Suprapubic skin (tissue), 4 donors: ENCODE data around the gene MKNK2. TPM values are rescaled to one million over a fixed set of nuclear protein-coding genes. Genes with fewer than 3 reads are reported as not detected.

Experiments used
- DNase-seq, 2 donors: peaks; one replicate each; pipeline ENCODE4 v3.0.0-alpha.2; 2019; ENCODE audit warnings: low spot score in 2 of 2
- H3K27ac ChIP-seq: fragments of 200-600 bp; sonication (generic); one replicate; pipeline ENCODE4 v1.5.1; 2019
- H3K27me3 ChIP-seq: fragments of 200-600 bp; sonication (generic); one replicate; pipeline ENCODE4 v1.5.1; 2019
- H3K36me3 ChIP-seq: fragments of 200-600 bp; sonication (generic); one replicate; pipeline ENCODE4 v1.5.1; 2019
- H3K4me1 ChIP-seq: fragments of 200-600 bp; sonication (generic); one replicate; pipeline ENCODE4 v1.5.1; 2019
- H3K4me3 ChIP-seq: fragments of 200-600 bp; sonication (generic); one replicate; pipeline ENCODE4 v1.5.1; 2019; ENCODE audit warnings: mild to moderate bottlenecking
- H3K9me3 ChIP-seq: fragments of 200-600 bp; sonication (generic); one replicate; pipeline ENCODE4 v1.5.1; 2019
- EP300 ChIP-seq: sonication (generic); formaldehyde crosslinking; IDR thresholded peaks from one replicate; pipeline ENCODE4 v1.6.1; 2017; ENCODE audit warnings: antibody characterized with exemption
- POLR2A ChIP-seq, 2 donors: fragments of 450-650 bp; IDR thresholded peaks; one replicate each; pipeline ENCODE4 v1.6.1; 2017; ENCODE audit warnings: antibody characterized with exemption in 2 of 2, mild to moderate bottlenecking in 2 of 2, moderate library complexity in 2 of 2
- POLR2AphosphoS5 ChIP-seq, 3 donors: sonication (generic); formaldehyde crosslinking; IDR thresholded peaks; one replicate each; pipeline ENCODE4 v1.6.1; 2017; ENCODE audit warnings: antibody characterized with exemption in 3 of 3
- WGBS: methylation state at CpG from one replicate; pipeline ENCODE4 v1.1.5; 2018; 5-methylcytosine and 5-hydroxymethylcytosine counted together
- total RNA-seq, 4 donors: library from RNA; depleted of rRNA; stranded (reverse); fragments of >200 nt; gene quantifications; one replicate each; pipeline ENCODE4 v1.1.0, GENCODE V29; 2016
- TF ChIP-seq, protein P1 (sequence below), 2 donors: fragments of 200-600 bp in 1 of 2; fragments of 450-650 bp in 1 of 2; sonication (generic) in 1 of 2; IDR thresholded peaks; one replicate each; pipeline ENCODE4 v1.5.1; 2016 to 2019; ENCODE audit warnings: antibody characterized with exemption in 2 of 2, mild to moderate bottlenecking in 1 of 2, moderate library complexity in 1 of 2

Gene MKNK2
- total RNA-seq, 4 donors from 2014 or later, result 209 to 249 (median 219) TPM

DNA sequence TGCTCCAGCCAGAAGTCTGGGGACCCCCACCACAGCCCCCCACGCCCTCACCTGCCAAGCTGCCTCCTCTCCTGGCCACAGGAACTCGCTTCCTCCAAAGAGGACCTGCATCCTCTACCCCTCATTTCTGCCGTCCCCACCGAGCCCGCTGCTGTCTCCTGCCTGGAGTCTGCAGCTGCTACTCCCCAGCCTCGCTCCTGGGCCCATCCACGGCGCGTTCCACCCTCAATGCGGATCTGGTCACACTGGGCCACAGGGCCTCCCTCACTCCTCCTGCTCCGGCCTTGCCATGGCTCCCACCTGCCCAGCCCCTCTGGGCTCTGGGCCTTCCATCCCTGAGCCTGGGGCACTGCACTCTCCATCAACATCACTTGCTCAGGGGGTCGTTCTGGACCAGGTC lies 39.9 kb downstream of the MKNK2 start:
- peaks cover 20% of the 10 kb centered on the region for H3K4me1 ChIP-seq
- no peak for DNase-seq
- no peak overlapping the region for H3K27ac ChIP-seq
- no peaks in the 10 kb centered on the region for H3K9me3 ChIP-seq
- H3K27me3 ChIP-seq, result no peaks in the 10 kb centered on the region
- H3K36me3 ChIP-seq, result no peaks in the 10 kb centered on the region
- TF ChIP-seq POLR2AphosphoS5 (IDR thresholded peaks at IDR 0.05) (no peak), EP300 (no peak), POLR2A (IDR thresholded peaks at IDR 0.05) (no peak)
- TF ChIP-seq, protein P1, sequence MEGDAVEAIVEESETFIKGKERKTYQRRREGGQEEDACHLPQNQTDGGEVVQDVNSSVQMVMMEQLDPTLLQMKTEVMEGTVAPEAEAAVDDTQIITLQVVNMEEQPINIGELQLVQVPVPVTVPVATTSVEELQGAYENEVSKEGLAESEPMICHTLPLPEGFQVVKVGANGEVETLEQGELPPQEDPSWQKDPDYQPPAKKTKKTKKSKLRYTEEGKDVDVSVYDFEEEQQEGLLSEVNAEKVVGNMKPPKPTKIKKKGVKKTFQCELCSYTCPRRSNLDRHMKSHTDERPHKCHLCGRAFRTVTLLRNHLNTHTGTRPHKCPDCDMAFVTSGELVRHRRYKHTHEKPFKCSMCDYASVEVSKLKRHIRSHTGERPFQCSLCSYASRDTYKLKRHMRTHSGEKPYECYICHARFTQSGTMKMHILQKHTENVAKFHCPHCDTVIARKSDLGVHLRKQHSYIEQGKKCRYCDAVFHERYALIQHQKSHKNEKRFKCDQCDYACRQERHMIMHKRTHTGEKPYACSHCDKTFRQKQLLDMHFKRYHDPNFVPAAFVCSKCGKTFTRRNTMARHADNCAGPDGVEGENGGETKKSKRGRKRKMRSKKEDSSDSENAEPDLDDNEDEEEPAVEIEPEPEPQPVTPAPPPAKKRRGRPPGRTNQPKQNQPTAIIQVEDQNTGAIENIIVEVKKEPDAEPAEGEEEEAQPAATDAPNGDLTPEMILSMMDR (IDR thresholded peaks at IDR 0.05), result no peak
- H3K4me3 ChIP-seq, result no peak overlapping the region
- WGBS, result 89% methylated on average over 12 of the region's 12 CpGs

DNA sequence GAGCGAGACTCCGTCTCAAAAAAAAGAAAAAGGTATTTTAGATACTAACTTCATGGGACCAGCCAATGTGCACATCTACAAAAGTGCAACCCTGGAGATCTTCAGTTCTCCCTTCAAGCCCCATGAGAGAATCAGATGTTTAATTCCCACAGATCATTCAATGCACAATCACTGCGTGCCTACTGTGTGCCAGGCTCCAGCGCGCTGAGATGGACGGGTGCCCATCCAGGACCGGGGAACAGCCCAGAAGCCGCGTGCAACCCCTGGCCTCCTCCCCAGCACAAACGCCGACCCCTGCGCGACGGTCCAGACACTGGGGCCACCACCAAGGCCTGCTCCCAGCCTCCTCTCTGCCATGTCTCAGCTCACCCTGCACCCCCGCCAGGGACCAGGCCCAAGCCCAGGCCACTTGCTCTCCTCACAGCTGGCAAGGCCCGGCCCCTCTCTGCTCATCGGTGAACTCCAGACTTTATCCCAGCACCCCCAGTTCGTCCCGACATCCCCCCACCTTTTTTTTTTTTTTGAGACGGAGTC lies 40.8 kb downstream of the MKNK2 start:
- peaks cover 1% of the 10 kb centered on the region for H3K36me3 ChIP-seq
- H3K4me1 ChIP-seq, result peaks cover 18% of the 10 kb centered on the region
- no peak for DNase-seq
- no peaks in the 10 kb centered on the region for H3K27me3 ChIP-seq
- WGBS, result 93% methylated on average over 20 of the region's 20 CpGs
- H3K9me3 ChIP-seq, result no peaks in the 10 kb centered on the region
- TF ChIP-seq POLR2A (IDR thresholded peaks at IDR 0.05), result no peak
- TF ChIP-seq EP300, result no peak
- TF ChIP-seq, protein P1 (IDR thresholded peaks at IDR 0.05), result no peak
- no peak for TF ChIP-seq POLR2AphosphoS5 (IDR thresholded peaks at IDR 0.05)
- H3K4me3 ChIP-seq, result no peak overlapping the region
- H3K27ac ChIP-seq, result no peak overlapping the region

DNA sequence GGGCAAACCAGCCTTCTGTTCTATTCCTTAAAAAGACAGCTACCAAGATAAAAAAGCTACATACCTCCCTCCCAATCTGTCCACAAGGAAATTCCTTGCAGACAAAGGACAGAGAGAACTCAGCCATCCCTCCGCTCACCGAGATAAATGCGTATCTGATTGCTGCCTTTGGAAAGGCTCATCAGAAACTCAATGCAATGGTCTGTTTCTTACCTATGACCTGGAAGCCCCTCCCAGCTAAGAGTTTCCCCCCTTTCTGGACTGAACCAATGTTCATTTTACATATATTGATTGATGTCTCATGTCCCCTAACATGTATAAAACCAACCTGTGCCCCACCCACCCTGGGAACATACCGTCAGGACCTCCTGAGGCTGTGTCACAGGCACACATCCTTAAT lies 47.2 kb downstream of the MKNK2 start:
- Histone ChIP-seq H3K36me3 (peaks cover 33% of the 10 kb centered on the region), H3K4me3 (no peak overlapping the region), H3K27me3 (no peaks in the 10 kb centered on the region), H3K27ac (no peak overlapping the region), H3K9me3 (no peaks in the 10 kb centered on the region), H3K4me1 (no peaks in the 10 kb centered on the region)
- WGBS, result 85% methylated on average over 4 of the region's 4 CpGs
- no peak for DNase-seq
- TF ChIP-seq POLR2AphosphoS5 (IDR thresholded peaks at IDR 0.05) (no peak), EP300 (no peak), POLR2A (IDR thresholded peaks at IDR 0.05) (no peak)
- TF ChIP-seq, protein P1 (IDR thresholded peaks at IDR 0.05), result no peak

DNA sequence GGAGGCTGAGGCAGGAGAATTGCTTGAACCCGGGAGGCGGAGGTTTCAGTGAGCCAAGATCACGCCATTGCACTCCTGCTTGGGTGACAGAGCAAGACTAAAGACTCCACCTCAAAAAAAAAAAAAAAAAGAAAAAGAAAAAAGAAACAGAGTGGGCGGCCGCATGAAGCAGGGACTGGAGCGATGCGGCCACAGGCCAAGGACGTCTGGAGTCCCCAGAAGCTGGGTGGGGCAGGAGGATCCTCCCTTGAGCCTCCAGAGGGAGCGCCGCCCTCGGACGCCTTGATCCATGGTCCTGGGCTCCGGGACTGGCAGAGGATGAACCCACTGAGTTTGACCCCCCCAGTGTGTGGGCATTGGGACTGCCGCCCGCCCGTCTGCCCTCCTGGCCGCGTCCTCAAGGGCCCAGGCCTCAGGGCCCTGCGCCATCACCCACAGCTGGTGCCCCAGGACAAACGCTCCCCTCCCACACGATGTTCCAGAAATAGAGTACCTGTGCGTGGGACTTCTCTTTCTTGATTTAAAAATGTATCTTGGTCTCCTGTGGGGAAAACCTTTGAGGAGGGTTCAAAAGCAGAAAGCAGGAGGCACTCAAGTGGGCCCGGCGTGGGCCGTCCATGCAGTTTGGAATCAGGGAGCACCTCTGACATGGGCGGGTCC lies 51.1 kb downstream of the MKNK2 start:
- DNase-seq, result no peak
- H3K27ac ChIP-seq, result no peak overlapping the region
- peaks cover 58% of the 10 kb centered on the region for H3K36me3 ChIP-seq
- H3K27me3 ChIP-seq, result no peaks in the 10 kb centered on the region
- no peak for TF ChIP-seq POLR2A (IDR thresholded peaks at IDR 0.05)
- no peak for TF ChIP-seq POLR2AphosphoS5 (IDR thresholded peaks at IDR 0.05)
- TF ChIP-seq, protein P1 (IDR thresholded peaks at IDR 0.05), result no peak
- no peak overlapping the region for H3K4me3 ChIP-seq
- H3K4me1 ChIP-seq, result no peaks in the 10 kb centered on the region
- 92% methylated on average over 21 of the region's 26 CpGs for WGBS
- no peaks in the 10 kb centered on the region for H3K9me3 ChIP-seq

DNA sequence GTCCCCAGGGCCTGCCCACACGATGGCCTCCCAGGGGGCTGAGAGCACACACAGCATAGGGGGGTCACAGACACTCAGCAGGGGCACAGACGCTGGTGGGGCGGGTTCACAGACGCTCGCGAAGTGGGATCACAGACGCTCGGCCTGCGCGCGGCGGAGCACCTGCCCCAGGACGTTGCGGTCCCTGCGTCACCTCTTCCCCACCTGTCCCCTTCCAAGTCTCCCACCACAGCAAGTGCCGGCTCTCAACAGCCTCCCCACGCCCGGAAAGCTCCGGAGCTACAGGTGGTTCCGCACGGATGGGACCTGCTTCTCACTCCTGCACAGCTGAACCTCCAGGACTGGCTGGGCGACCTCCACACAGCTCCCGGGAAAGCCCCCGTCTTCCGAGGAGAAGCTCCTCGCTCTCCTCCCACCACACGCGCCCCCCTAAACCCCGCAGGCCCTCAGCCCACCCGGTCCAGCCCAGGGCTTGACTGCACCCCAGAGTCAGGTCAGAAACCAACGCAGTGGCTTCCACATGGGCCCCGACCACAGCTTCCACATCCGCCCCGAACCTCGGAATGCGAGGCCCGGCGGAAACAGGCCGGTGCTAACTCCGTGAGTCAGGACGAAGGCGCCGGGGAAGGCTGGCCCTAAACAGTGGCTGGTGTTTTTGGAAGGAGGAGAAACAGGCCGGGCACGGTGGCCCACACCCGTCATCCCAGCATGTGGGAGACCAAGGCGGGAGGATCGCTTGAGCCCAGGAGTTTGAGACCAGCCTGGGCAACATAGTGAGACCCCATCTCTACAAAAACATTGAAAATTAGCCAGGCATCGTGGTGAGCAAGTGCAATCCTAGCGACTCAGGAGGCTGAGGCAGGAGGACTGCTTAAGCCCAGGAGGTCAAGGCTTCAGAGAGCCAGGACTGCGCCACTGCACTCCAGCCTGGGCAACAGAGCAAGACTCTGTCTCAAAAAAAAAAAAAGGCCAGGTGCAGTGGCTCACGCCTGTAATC lies 52.0 kb downstream of the MKNK2 start:
- Histone ChIP-seq H3K27ac (no peak overlapping the region), H3K4me3 (no peak overlapping the region), H3K4me1 (no peaks in the 10 kb centered on the region), H3K27me3 (no peaks in the 10 kb centered on the region), H3K9me3 (no peaks in the 10 kb centered on the region), H3K36me3 (peaks cover 63% of the 10 kb centered on the region)
- TF ChIP-seq EP300, result no peak
- TF ChIP-seq POLR2A (IDR thresholded peaks at IDR 0.05), result no peak
- TF ChIP-seq, protein P1 (IDR thresholded peaks at IDR 0.05), result no peak
- no peak for TF ChIP-seq POLR2AphosphoS5 (IDR thresholded peaks at IDR 0.05)
- 90% methylated on average over 32 of the region's 52 CpGs for WGBS
- no peak for DNase-seq
